ENCODE data around the gene CHRNA5. TPM values are rescaled to one million over a fixed set of nuclear protein-coding genes. Genes with fewer than 3 reads are reported as not detected.

The CHRNA5 gene
- total RNA-seq, 2 experiments from 2014 or later, result 6.3 to 7.3 TPM

DNA sequence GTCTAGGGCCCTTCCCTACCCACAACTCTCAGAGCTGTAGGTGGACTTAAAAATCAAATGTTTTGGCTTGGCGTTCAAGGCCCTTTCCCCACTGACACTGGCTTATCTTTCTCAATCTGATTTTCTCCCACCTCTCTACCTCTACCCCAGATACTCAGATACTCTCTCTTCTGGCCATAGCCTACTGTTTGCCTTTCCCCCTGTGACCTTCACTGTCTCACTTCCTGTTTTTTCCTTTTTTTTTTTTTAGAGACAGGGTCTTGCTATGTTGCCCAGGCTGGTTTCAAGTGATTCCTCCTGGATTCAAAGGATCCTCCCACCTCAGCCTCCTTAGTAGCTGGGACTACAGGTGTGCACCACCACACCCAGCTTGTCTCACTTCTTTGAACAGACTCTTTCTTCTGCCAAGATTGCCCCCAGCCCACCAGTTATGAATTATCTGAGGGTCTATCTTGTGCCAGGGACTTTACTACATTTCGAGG is 71.1 kb downstream of the CHRNA5 start:
- DNase-seq, result no peak
- H3K4me3 Mint-ChIP-seq, result no peak overlapping the region
- H3K27me3 Mint-ChIP-seq, result peaks cover 7% of the 10 kb centered on the region
- H3K27ac Mint-ChIP-seq, result no peak overlapping the region
- H3K36me3 Mint-ChIP-seq, result no peaks in the 10 kb centered on the region
- no peaks in the 10 kb centered on the region for H3K9me3 Mint-ChIP-seq
- H3K4me1 Mint-ChIP-seq, result peaks cover 3% of the 10 kb centered on the region

GRCh38 chr15:78637776-78638435 is 72.6 kb downstream of the CHRNA5 start:
- Mint-ChIP-seq H3K4me1 (peaks cover 5% of the 10 kb centered on the region), H3K4me3 (no peak overlapping the region), H3K27me3 (peaks cover 7% of the 10 kb centered on the region), H3K9me3 (no peaks in the 10 kb centered on the region), H3K36me3 (no peaks in the 10 kb centered on the region), H3K27ac (no peak overlapping the region)
- no peak for DNase-seq

DNA sequence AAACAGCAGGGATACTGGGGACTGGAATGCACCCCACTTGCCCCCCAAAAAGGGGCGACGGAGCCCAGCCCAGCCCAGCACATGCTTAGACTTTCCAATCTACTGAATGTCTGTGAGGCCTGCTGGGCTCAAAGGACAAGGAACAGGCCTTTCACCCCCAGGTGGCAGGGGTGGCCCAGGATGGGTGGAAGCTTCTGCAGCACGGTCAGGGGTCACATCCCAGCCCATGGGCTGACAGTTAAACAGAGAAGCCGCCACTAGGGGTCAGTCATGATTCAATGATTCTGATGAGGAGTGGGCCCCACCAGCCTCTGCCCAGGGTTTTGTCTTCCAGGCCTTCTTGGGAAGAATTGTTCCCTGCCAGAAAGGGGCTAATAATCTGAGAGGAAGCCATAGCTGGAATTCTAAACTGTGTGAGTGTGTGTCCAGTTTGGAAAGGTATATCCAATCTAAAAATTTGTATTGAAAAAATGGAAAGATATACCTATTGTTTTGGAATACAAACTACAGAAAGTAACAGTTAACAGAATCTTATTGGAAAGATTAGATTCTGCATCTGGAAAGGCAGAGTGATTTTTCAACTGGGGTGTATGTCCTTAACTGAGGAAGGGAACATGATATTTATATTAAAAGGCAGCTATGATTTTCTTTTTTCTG is 73.5 kb downstream of the CHRNA5 start:
- peak; percentile 47 for DNase-seq
- no peaks in the 10 kb centered on the region for H3K36me3 Mint-ChIP-seq
- no peak overlapping the region for H3K4me3 Mint-ChIP-seq
- H3K27me3 Mint-ChIP-seq, result peaks cover 7% of the 10 kb centered on the region
- H3K27ac Mint-ChIP-seq, result no peak overlapping the region
- peaks cover 5% of the 10 kb centered on the region for H3K4me1 Mint-ChIP-seq
- no peaks in the 10 kb centered on the region for H3K9me3 Mint-ChIP-seq

- H3K27me3 Mint-ChIP-seq, result peaks cover 7% of the 10 kb centered on the region
- H3K9me3 Mint-ChIP-seq, result no peaks in the 10 kb centered on the region
- no peak for DNase-seq
- peak overlapping the region; percentile 62 for H3K4me3 Mint-ChIP-seq
- H3K27ac Mint-ChIP-seq, result no peak overlapping the region
- peaks cover 5% of the 10 kb centered on the region for H3K4me1 Mint-ChIP-seq
- no peaks in the 10 kb centered on the region for H3K36me3 Mint-ChIP-seq
Observed at GRCh38 chr15:78640527-78641101, 75.3 kb downstream of the CHRNA5 start.

GRCh38 chr15:78641102-78641748 is 75.9 kb downstream of the CHRNA5 start, which contains the start of gene CHRNB4:
Gene CHRNB4, minus strand, starts transcription at chr15:78641210. Its CDS starts 77 bp downstream, at chr15:78641133.
- peak; percentile 54 for DNase-seq
- H3K27me3 Mint-ChIP-seq, result peaks cover 7% of the 10 kb centered on the region
- peaks cover 5% of the 10 kb centered on the region for H3K4me1 Mint-ChIP-seq
- H3K9me3 Mint-ChIP-seq, result no peaks in the 10 kb centered on the region
- no peaks in the 10 kb centered on the region for H3K36me3 Mint-ChIP-seq
- H3K4me3 Mint-ChIP-seq, result peak within 1 kb of the TSS; percentile 62
- H3K27ac Mint-ChIP-seq, result peak within 1 kb of the TSS; percentile 17

GRCh38 chr15:78641749-78642275 is 76.5 kb downstream of the CHRNA5 start:
- Mint-ChIP-seq H3K27ac (no peak overlapping the region), H3K4me1 (peaks cover 5% of the 10 kb centered on the region), H3K9me3 (no peaks in the 10 kb centered on the region), H3K27me3 (peaks cover 7% of the 10 kb centered on the region), H3K4me3 (peak overlapping the region; percentile 56), H3K36me3 (no peaks in the 10 kb centered on the region)
- no peak for DNase-seq

GRCh38 chr15:78642331-78642730 is 77.0 kb downstream of the CHRNA5 start:
- Mint-ChIP-seq H3K4me1 (peaks cover 5% of the 10 kb centered on the region), H3K9me3 (no peaks in the 10 kb centered on the region), H3K36me3 (no peaks in the 10 kb centered on the region), H3K4me3 (no peak overlapping the region), H3K27me3 (peaks cover 7% of the 10 kb centered on the region), H3K27ac (no peak overlapping the region)
- DNase-seq, result no peak

Other genes starting within 250 kb of the CHRNA5 start
- not detected for gene CRABP1, start 225.2 kb upstream of the CHRNA5 start, total RNA-seq
- 10 to 100 TPM; 68.2 to 69.4 TPM for gene IREB2, start 127.3 kb upstream of the CHRNA5 start, total RNA-seq
- 1 to 10 TPM; 1.5 to 2.1 TPM for gene HYKK, start 57.9 kb upstream of the CHRNA5 start, total RNA-seq
- gene PSMA4, start 25.1 kb upstream of the CHRNA5 start, total RNA-seq, result 100 to 1,000 TPM; 336 to 338 TPM
- not detected for gene CHRNA3, start 55.5 kb downstream of the CHRNA5 start, total RNA-seq
- gene CHRNB4, start 75.7 kb downstream of the CHRNA5 start, total RNA-seq, result not detected
- gene ADAMTS7, start 245.9 kb downstream of the CHRNA5 start, total RNA-seq, result under 1 TPM; 0.10 to 0.21 TPM